GM12801 (cell line): Measurements from ENCODE around the gene WIZ.

Experiments
- CTCF ChIP-seq: IDR thresholded peaks from one replicate; pipeline ENCODE4 v1.5.1; 2011; ENCODE audit warnings: control low read depth; ENCODE audit not compliant: insufficient read length; ENCODE audit errors: extremely low read depth

The WIZ gene

GRCh38 chr19:15449620-15450527, at the start of gene WIZ:
WIZ (minus strand) TSS chr19:15449956; CDS start chr19:15448307, 1,649 bp downstream.
- TF ChIP-seq CTCF = no peak

GRCh38 chr19:15498910-15499309, 49.2 kb upstream of the WIZ start:
- TF ChIP-seq CTCF = no peak

GRCh38 chr19:15498156-15498858, 48.6 kb upstream of the WIZ start:
- TF ChIP-seq CTCF = no peak

- TF ChIP-seq CTCF = no peak
These were observed 45.4 kb upstream of the WIZ start for GRCh38 chr19:15495151-15495550.

- no peak for TF ChIP-seq CTCF
These were observed 38.9 kb upstream of the WIZ start for GRCh38 chr19:15488489-15489226.

- no peak for TF ChIP-seq CTCF
These were observed 37.3 kb upstream of the WIZ start for GRCh38 chr19:15487038-15487437.
